Small intestine (tissue), 7 donors: Measurements from ENCODE around the gene TMEM213. TPM values are rescaled to one million over a fixed set of nuclear protein-coding genes. Genes with fewer than 3 reads are reported as not detected.
"Not testable (repeated sequence)": the region's sequence is repeated elsewhere in the genome, so short reads cannot be mapped to it uniquely, and the experiment has no call there.

Source experiments
- DNase-seq, 2 donors: peaks; one replicate each; pipeline versions ENCODE4 v3.0.0 to v3.0.0-alpha.2; 2013
- FAIRE-seq: peaks from 2 replicates; lab custom pipeline; 2012; peaks lifted over from hg19 to GRCh38; lab: Jason Lieb, UNC
- H3K27ac ChIP-seq, 3 donors: one replicate each; pipeline ENCODE4 v1.5.1; 2013; ENCODE audit warnings: low read length in 2 of 3, mild to moderate bottlenecking in 2 of 3, control low read depth in 1 of 3, inconsistent platforms in 1 of 3, low read depth in 1 of 3, moderate library complexity in 1 of 3
- H3K27me3 ChIP-seq, 3 donors: one replicate each; pipeline ENCODE4 v1.6.1; 2013; ENCODE audit warnings: low read length in 3 of 3, inconsistent platforms in 1 of 3; ENCODE audit not compliant: control insufficient read depth in 3 of 3, insufficient read depth in 3 of 3
- H3K36me3 ChIP-seq, 3 donors: one replicate each; pipeline ENCODE4 v1.6.1; 2013; ENCODE audit warnings: low read length in 3 of 3, inconsistent platforms in 1 of 3, low read depth in 1 of 3, mild to moderate bottlenecking in 1 of 3, moderate library complexity in 1 of 3; ENCODE audit not compliant: control insufficient read depth in 3 of 3, insufficient read depth in 2 of 3
- H3K4me1 ChIP-seq, 3 donors: one replicate each; pipeline ENCODE4 v1.6.1; 2013; ENCODE audit warnings: low read length in 2 of 3, inconsistent platforms in 1 of 3, low read depth in 1 of 3, mild to moderate bottlenecking in 1 of 3, moderate library complexity in 1 of 3; ENCODE audit not compliant: control insufficient read depth in 3 of 3, insufficient read depth in 2 of 3
- H3K4me3 ChIP-seq, 3 donors: one replicate each; pipeline ENCODE4 v1.5.1; 2013; ENCODE audit warnings: low read length in 3 of 3, control low read depth in 1 of 3, inconsistent platforms in 1 of 3, low read depth in 1 of 3, mild to moderate bottlenecking in 1 of 3, moderate library complexity in 1 of 3
- H3K9me3 ChIP-seq, 2 donors: one replicate each; pipeline ENCODE4 v1.6.1; 2013; ENCODE audit warnings: low read depth in 1 of 2, low read length in 1 of 2; ENCODE audit not compliant: control insufficient read depth in 2 of 2, insufficient read depth in 1 of 2
- WGBS, 3 donors: extraction: QIAGEN DNeasy Blood & Tissue Kit; methylation state at CpG; one replicate each; pipeline ENCODE4 v1.1.7; 2013; 5-methylcytosine and 5-hydroxymethylcytosine counted together
- polyA plus RNA-seq, 4 donors: library from polyadenylated mRNA; stranded (reverse) in 3 of 4; unstranded in 1 of 4; fragments of 200-250 nt in 3 of 4; fragments of 120-200 nt in 1 of 4; gene quantifications; one replicate each; pipeline versions ENCODE4 v1.2.1 to v1.2.3, GENCODE V29; 2013
- donor health status: healthy with polysubstance abuse.
- donor health status: control.
- donor health status: control.
- donor health status: Bipolar disorder and iron deficiency.
- donor health status: healthy.

TMEM213 gene
- polyA plus RNA-seq, 4 donors: 0.01 to 0.07 TPM; not detected in 2

DNA sequence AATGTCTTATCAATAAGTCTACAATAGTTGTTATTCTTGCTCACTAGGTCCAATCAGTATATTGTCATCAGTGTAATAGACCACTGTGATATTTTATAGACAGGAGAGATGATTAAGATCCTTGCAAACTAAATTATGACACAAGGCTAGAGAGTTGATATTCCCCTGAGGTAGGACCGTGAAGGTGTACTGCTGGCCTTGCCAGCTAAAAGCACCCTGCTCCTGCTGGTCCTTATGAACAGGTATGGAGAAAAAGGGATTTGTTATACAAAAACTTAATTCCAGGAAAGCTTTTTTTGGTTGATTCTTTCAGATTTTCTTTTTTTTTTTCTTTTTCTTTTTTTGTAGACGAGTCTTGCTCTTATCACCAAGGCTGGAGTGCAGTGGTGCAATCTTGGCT is 16.8 kb upstream of the TMEM213 start:
- peaks cover 0 to 8% of the 10 kb centered on the region in 2 donors for H3K9me3 ChIP-seq
- no peak overlapping the region for H3K27ac ChIP-seq
- peaks cover 0 to 5% (median 0%) of the 10 kb centered on the region in 3 donors for H3K4me1 ChIP-seq
- H3K36me3 ChIP-seq: no peaks in the 10 kb centered on the region
- FAIRE-seq (no peak), DNase-seq (no peak)
- no peaks in the 10 kb centered on the region for H3K27me3 ChIP-seq
- no peak overlapping the region for H3K4me3 ChIP-seq
- 77 to 97% (median 83%) methylated on average over 2 of the region's 2 CpGs for WGBS, 3 donors

DNA sequence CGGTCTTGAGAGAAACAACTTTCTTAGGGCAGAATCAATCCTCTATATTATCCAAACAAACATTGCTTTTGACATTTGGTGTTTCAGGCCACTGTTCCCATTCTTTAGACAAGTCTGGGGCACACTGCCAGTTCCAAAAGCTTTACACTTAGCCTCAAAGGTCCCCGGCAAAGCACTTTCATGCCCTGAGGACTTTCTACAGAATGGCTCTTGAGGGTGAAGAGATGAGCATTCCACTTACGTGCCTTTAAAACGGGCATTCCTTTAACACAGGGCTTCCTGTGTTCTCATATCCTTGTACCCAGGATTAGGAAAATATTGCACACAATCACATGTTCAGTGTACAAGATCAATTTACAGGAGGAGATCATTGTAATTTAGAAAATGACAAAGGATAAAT is 13.1 kb upstream of the TMEM213 start:
- H3K4me3 ChIP-seq: no peak overlapping the region
- H3K27ac ChIP-seq: no peak overlapping the region
- 59 to 85% (median 81%) methylated on average over 4 of the region's 4 CpGs for WGBS, 3 donors
- DNase-seq (no peak), FAIRE-seq (no peak)
- peaks cover 0 to 8% of the 10 kb centered on the region in 2 donors for H3K9me3 ChIP-seq
- no peaks in the 10 kb centered on the region for H3K4me1 ChIP-seq
- no peaks in the 10 kb centered on the region for H3K27me3 ChIP-seq
- no peaks in the 10 kb centered on the region for H3K36me3 ChIP-seq

DNA sequence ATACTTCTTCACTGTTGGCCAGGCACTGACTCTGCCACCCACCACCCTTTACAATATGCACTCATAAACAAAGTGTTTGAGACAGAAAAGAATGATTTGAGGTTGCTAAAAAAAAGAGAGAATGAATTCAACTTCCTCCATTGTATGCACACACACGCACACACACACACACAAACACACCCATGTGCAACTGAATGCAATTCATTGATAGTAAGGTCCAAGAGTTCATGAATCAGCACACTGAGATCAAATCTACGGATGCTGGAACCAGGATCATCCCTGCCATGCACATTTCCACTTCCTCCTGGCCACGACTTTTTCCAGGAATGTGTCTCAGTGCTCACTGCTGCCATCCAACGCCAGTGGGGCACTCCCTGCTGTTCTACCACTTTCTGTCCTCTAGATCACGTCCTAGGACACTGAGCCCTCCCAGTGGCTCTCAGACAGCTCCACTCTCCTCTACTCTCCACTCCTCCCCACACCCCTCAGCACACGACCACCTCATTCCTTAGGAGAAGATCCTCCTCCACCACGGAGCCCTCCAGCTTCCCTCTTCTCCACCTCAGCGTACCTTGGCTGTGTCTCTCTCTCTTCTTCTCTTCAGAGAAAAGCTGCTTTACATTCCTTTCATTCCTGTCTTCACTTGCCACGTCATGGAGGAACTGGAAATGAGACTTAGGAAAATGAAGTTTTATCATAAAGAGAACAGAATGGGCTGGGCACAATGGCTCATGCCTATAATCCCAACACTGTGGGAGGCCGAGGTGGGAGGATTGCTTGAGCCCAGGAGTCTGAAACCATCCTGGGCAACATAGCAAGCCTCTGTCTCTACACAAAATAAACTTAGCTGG is 12.0 kb upstream of the TMEM213 start:
- no peak for FAIRE-seq
- H3K36me3 ChIP-seq: no peaks in the 10 kb centered on the region
- 29 to 52% (median 33%) methylated on average over 10 of the region's 10 CpGs for WGBS, 3 donors
- H3K4me1 ChIP-seq: no peaks in the 10 kb centered on the region
- no peaks in the 10 kb centered on the region for H3K27me3 ChIP-seq
- H3K9me3 ChIP-seq: peaks cover 0 to 8% of the 10 kb centered on the region in 2 donors
- H3K4me3 ChIP-seq: no peak overlapping the region
- DNase-seq: peak; percentile 17 to 61
- H3K27ac ChIP-seq: no peak overlapping the region

GRCh38 chr7:138796038-138796615 is 1.7 kb upstream of the TMEM213 start:
- no peaks in the 10 kb centered on the region for H3K36me3 ChIP-seq
- H3K4me3 ChIP-seq: no peak overlapping the region
- no peak overlapping the region for H3K27ac ChIP-seq
- DNase-seq: no peak
- peaks cover 0 to 5% (median 0%) of the 10 kb centered on the region in 3 donors for H3K4me1 ChIP-seq
- H3K27me3 ChIP-seq: no peaks in the 10 kb centered on the region
- 78 to 82% (median 79%) methylated on average over 9 of the region's 9 CpGs for WGBS, 3 donors
- no peaks in the 10 kb centered on the region for H3K9me3 ChIP-seq
- FAIRE-seq: no peak

DNA sequence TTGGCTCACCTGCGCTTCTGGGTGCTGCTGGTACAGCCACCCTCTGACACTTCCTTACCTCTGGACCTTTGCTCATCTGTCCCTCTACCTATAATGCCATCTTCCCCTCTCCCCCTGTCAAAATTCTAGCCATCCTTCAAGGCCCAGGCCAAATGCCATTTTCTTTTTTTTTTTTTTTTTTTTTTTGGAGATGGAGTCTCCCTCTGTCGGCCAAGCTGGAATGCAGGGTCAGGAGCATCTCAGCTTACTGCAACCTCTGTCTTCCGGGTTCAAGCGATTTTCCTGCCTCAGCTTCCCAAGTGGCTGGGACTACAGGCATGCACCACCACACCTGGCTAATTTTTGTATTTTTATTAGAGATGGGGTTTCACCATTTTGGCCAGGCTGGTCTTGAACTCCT is 748 bp upstream of the TMEM213 start:
- not testable (repeated sequence) for FAIRE-seq, H3K4me3 ChIP-seq, H3K27me3 ChIP-seq, H3K27ac ChIP-seq, H3K36me3 ChIP-seq, H3K9me3 ChIP-seq, DNase-seq, H3K4me1 ChIP-seq
- 67 to 91% (median 82%) methylated on average over 4 of the region's 4 CpGs for WGBS, 3 donors

DNA sequence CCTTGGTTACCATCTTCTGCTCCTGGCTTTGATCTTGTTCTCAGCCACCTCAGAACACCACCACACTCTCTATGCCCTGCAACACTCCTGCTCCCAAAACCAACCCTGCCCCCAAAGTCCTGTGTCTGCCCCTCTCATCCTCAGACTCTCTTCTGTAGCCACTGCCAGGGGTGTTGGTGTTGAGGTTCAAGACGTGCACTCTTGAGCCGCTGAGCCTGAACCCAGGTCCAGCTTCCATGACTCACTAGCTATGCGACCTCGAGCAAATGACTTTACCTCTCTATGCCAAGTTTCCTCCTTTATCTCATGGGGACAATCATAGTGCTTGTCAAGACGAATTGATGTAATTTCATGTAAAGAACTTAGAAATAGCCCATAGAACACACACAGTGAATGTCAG is 1.0 kb downstream of the TMEM213 start:
- Histone ChIP-seq H3K27me3 (peaks cover 0 to 2% (median 0%) of the 10 kb centered on the region in 3 donors), H3K27ac (no peak overlapping the region)

GRCh38 chr7:138799336-138800000 is 1.7 kb downstream of the TMEM213 start:
- peak overlapping the region in 1 of 3 donors; percentile 6 for H3K27ac ChIP-seq
- DNase-seq (peak; percentile 33 to 67), FAIRE-seq (no peak)
- no peak overlapping the region for H3K4me3 ChIP-seq
- peaks cover 0 to 5% (median 0%) of the 10 kb centered on the region in 3 donors for H3K4me1 ChIP-seq
- no peaks in the 10 kb centered on the region for H3K36me3 ChIP-seq
- WGBS, 3 donors: 43 to 62% (median 52%) methylated on average over 7 of the region's 7 CpGs
- peaks cover 0 to 2% (median 0%) of the 10 kb centered on the region in 3 donors for H3K27me3 ChIP-seq
- H3K9me3 ChIP-seq: no peaks in the 10 kb centered on the region

More for the DNA sequence above, 1.0 kb downstream of the TMEM213 start:
- DNase-seq (peak; percentile 14 to 81), FAIRE-seq (no peak)
- H3K9me3 ChIP-seq: no peaks in the 10 kb centered on the region
- WGBS, 3 donors: 15 to 45% (median 31%) methylated on average over 5 of the region's 5 CpGs
- peaks cover 0 to 5% (median 0%) of the 10 kb centered on the region in 3 donors for H3K4me1 ChIP-seq
- H3K36me3 ChIP-seq: no peaks in the 10 kb centered on the region
- H3K4me3 ChIP-seq: no peak overlapping the region

DNA sequence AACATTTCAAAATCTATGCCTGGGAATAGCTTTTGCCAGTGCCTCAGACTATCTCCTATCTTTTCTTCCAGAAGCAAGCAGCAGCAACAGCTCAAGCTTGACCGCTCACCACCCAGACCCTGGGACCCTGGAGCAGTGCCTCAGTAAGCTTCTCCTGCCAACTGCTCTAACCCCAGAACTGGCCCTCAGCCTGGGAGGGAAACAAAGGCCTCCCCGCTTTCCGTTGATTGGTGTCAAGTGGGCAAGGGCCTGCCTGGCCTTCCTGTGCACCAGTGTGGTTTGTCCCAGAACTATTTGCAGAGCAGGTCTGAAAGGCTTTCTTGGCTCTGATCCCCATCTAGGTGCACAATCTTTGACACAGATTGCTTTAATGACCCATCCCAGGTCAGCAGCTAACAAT is 3.5 kb downstream of the TMEM213 start:
- H3K36me3 ChIP-seq: no peaks in the 10 kb centered on the region
- DNase-seq (peak in 1 of 2 donors; percentile 21), FAIRE-seq (no peak)
- WGBS, 3 donors: 89 to 97% (median 95%) methylated on average over 3 of the region's 3 CpGs
- peaks cover 0 to 5% (median 0%) of the 10 kb centered on the region in 3 donors for H3K4me1 ChIP-seq
- H3K27ac ChIP-seq: no peak overlapping the region
- peaks cover 0 to 2% (median 0%) of the 10 kb centered on the region in 3 donors for H3K27me3 ChIP-seq
- no peaks in the 10 kb centered on the region for H3K9me3 ChIP-seq
- H3K4me3 ChIP-seq: no peak overlapping the region
